ENCODE data around the gene ATP2B1. TPM values are rescaled to one million over a fixed set of nuclear protein-coding genes. Genes with fewer than 3 reads are reported as not detected.

The ATP2B1 gene
- total and polyA plus RNA-seq, 2 donors (not counting 3 experiments of a cell fraction or from before 2014, with no cell fraction given), result 6.4 to 28.0 TPM

DNA sequence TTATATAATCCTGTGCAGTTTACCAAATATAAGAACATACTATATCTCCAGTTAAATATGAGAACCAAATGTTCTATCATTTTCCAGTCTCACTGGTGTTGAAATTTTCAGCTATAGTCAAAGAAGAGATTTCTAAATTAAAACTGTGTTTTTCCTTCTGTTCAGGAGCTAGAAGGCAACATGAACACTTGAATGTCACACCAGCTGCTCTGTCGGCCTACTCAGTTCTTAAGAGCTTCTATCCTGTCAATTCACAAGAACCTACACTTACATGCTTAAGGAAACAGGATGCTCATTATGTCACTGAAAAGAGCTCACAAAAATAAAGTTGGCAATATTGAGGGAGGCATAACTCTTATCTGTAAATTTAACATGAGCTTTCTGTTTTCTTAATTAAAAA lies 43.1 kb downstream of the ATP2B1 start:
- dilution Hi-C loops (cut with MboI; ENCODE audit: extremely low pct_ligation_motif_present, low sequenced_read_pairs), result no loop called here
- CTCF ChIA-PET, result interaction anchor here (0.6 to 1.1 kb wide), 3 partner anchors 9 to 437 kb away, joined by 3 to 4 read pairs (median 3); no protein-coding TSS in a partner anchor
- Histone ChIP-seq H3K4me1 (ENCODE audit: control insufficient read depth, extremely low read depth, insufficient read depth, low read length) (no peaks in the 10 kb centered on the region), H2AFZ (ENCODE audit: low read depth, low read length) (no peak overlapping the region), H4K20me1 (replicated peaks; ENCODE audit: control insufficient read depth, extremely low read depth, insufficient read depth, low read length) (peaks cover 2% of the 10 kb centered on the region), H3K27me3 (ENCODE audit: control insufficient read depth in 2 of 2, insufficient read depth in 2 of 2, low read length in 2 of 2) (no peaks in the 10 kb centered on the region), H3K9ac (replicated peaks; ENCODE audit: extremely low read depth, insufficient read depth, low read length) (no peak overlapping the region), H3K9me3 (replicated peaks; ENCODE audit: control insufficient read depth, insufficient read depth, low read length) (no peaks in the 10 kb centered on the region), H3K4me3 (replicated peaks in 1 of 3; ENCODE audit: insufficient read depth in 1 of 3, low read depth in 1 of 3, low read length in 3 of 3) (no peak overlapping the region), H3K4me2 (ENCODE audit: insufficient read depth, low read length) (no peak overlapping the region), H3K27ac (ENCODE audit: insufficient read depth, low read depth, low read length) (no peak overlapping the region), H3K79me2 (ENCODE audit: control insufficient read depth, insufficient read depth, low read length) (no peaks in the 10 kb centered on the region), H3K9me1 (replicated peaks; ENCODE audit: control insufficient read depth, extremely low read depth, insufficient read depth, low read length) (no peaks in the 10 kb centered on the region), H3K36me3 (ENCODE audit: control insufficient read depth in 2 of 2, extremely low read depth in 1 of 2, insufficient read depth in 2 of 2, low read length in 2 of 2) (no peaks in the 10 kb centered on the region)
- intact Hi-C loops (cut with micrococcal nuclease), result no loop called here
- no peak for TF ChIP-seq GATA2 (IDR thresholded peaks at IDR 0.05; ENCODE audit: insufficient read depth, insufficient read length, low read depth, low read length)
- no peak for TF ChIP-seq POLR2A (IDR thresholded peaks at IDR 0.05; ENCODE audit: low read depth, low read length)
- TF ChIP-seq, protein P1, sequence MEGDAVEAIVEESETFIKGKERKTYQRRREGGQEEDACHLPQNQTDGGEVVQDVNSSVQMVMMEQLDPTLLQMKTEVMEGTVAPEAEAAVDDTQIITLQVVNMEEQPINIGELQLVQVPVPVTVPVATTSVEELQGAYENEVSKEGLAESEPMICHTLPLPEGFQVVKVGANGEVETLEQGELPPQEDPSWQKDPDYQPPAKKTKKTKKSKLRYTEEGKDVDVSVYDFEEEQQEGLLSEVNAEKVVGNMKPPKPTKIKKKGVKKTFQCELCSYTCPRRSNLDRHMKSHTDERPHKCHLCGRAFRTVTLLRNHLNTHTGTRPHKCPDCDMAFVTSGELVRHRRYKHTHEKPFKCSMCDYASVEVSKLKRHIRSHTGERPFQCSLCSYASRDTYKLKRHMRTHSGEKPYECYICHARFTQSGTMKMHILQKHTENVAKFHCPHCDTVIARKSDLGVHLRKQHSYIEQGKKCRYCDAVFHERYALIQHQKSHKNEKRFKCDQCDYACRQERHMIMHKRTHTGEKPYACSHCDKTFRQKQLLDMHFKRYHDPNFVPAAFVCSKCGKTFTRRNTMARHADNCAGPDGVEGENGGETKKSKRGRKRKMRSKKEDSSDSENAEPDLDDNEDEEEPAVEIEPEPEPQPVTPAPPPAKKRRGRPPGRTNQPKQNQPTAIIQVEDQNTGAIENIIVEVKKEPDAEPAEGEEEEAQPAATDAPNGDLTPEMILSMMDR (IDR thresholded peaks at IDR 0.05; ENCODE audit: extremely low read depth in 1 of 2, insufficient read depth in 1 of 2, low read depth in 1 of 2, low read length in 2 of 2), result no peak
- no peak for TF ChIP-seq MYC (IDR thresholded peaks at IDR 0.05; ENCODE audit: low read depth, low read length)
- no peak for TF ChIP-seq EZH2 (IDR thresholded peaks at IDR 0.05; ENCODE audit: borderline replicate concordance, low read depth, low read length, severe bottlenecking)
- no peak for TF ChIP-seq FOS (IDR thresholded peaks at IDR 0.05; ENCODE audit: borderline replicate concordance, insufficient read depth, low read length)
- TF ChIP-seq, protein P2, sequence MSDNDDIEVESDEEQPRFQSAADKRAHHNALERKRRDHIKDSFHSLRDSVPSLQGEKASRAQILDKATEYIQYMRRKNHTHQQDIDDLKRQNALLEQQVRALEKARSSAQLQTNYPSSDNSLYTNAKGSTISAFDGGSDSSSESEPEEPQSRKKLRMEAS (IDR thresholded peaks at IDR 0.05; ENCODE audit: insufficient read depth, insufficient read length), result no peak
- no peak for TF ChIP-seq JUN (IDR thresholded peaks at IDR 0.05; ENCODE audit: borderline replicate concordance, insufficient read depth, insufficient read length, low read depth)
- POLR2A ChIA-PET, result no interaction called here
- no TSS peak for BruUV-seq (replicated peaks)
- DNase-seq (ENCODE audit: low read depth, low spot score), result no peak
- FAIRE-seq, result no peak

Data from endothelial cell of umbilical vein (primary cell).